ENCODE measurements around the gene CMTM7. TPM values are rescaled to one million over a fixed set of nuclear protein-coding genes. Genes with fewer than 3 reads are reported as not detected.
A peak's percentile ranks its signal among the peaks of the same experiment; 100 is the strongest.
"Not testable (repeated sequence)": the region's sequence is repeated elsewhere in the genome, so short reads cannot be mapped to it uniquely, and the experiment has no call there.

Gene CMTM7
- total RNA-seq, 1 experiment from 2014 or later = 1.7 TPM

GRCh38 chr3:32374788-32375595 lies 16.7 kb upstream of the CMTM7 start:
- no peaks in the 10 kb centered on the region for H3K36me3 ChIP-seq
- H3K9me3 ChIP-seq = no peaks in the 10 kb centered on the region
- no peak for DNase-seq
- H3K27me3 ChIP-seq = peaks cover 4% of the 10 kb centered on the region; the same call in 1 of the 2 replicates
- H3K4me3 ChIP-seq = no peak overlapping the region

- H3K9me3 ChIP-seq = no peaks in the 10 kb centered on the region
- DNase-seq = no peak
Measured at GRCh38 chr3:32375596-32375930, 16.1 kb upstream of the CMTM7 start.

GRCh38 chr3:32376115-32376514 lies 15.5 kb upstream of the CMTM7 start:
- Histone ChIP-seq H3K9me3 (no peaks in the 10 kb centered on the region), H3K27me3 (peaks cover 4% of the 10 kb centered on the region; the same call in 1 of the 2 replicates), H3K36me3 (no peaks in the 10 kb centered on the region), H3K4me3 (no peak overlapping the region)
- no peak for DNase-seq

More at GRCh38 chr3:32375596-32375930, 16.1 kb upstream of the CMTM7 start:
- H3K4me3 ChIP-seq = no peak overlapping the region
- H3K27me3 ChIP-seq = peaks cover 4% of the 10 kb centered on the region; the same call in 1 of the 2 replicates
- H3K36me3 ChIP-seq = no peaks in the 10 kb centered on the region

DNA sequence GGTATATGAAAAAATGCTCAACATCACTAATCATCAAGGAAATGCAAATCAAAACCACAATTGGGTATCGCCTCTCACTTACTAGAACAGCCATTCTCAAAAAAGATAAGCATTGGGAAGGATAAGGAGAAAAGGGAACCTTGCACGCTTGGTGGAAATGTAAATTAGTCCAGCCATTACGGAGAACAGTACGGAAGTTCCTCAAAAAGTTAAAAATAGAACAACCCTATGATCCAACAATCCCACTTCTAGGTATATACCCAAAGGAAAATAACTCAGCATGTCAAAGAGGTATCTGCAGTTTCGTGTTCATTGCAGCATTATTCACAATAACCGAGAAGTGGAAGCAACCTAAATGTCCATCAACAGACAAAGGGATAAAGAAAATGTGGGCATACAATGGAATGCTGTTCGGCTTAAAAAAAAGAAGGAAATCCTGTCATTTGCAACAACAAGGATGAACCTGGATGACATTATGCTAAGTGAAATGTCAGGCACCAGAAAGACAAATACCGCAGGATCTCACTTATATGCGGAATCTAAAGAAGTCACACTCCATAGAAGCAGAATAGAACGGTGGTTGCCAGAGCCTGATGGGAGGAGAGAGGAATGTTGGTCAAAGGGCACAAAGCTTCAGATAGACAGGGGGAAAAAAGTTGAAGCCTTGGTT lies 11.7 kb upstream of the CMTM7 start:
- Histone ChIP-seq H3K27me3 (peaks cover 4% of the 10 kb centered on the region; the same call in 1 of the 2 replicates), H3K4me3 (no peak overlapping the region), H3K9me3 (no peaks in the 10 kb centered on the region), H3K36me3 (no peaks in the 10 kb centered on the region)
- no peak for DNase-seq

DNA sequence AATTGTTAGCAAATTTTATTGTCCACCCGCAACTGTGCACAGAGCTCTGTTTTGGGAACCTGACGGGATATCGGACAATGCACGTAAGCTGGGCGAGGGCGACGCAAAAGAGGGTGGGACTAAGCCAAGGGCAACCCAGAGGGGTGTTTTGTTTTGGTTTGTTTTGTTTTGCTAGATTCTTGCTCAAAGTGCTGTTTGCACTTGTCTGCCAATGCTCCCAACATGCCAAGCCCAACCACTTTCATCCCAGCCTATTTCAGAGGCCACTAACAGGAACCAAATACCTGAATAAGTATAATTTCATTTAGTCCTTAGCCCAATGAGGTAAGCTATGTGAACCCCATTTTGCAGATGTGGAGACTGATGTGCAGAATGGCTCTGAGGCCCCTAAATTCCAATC lies 9.7 kb upstream of the CMTM7 start:
- no peaks in the 10 kb centered on the region for H3K36me3 ChIP-seq
- H3K9me3 ChIP-seq = no peaks in the 10 kb centered on the region
- H3K4me3 ChIP-seq = no peak overlapping the region
- no peak for DNase-seq
- H3K27me3 ChIP-seq = peaks cover 4% of the 10 kb centered on the region; the same call in 1 of the 2 replicates

DNA sequence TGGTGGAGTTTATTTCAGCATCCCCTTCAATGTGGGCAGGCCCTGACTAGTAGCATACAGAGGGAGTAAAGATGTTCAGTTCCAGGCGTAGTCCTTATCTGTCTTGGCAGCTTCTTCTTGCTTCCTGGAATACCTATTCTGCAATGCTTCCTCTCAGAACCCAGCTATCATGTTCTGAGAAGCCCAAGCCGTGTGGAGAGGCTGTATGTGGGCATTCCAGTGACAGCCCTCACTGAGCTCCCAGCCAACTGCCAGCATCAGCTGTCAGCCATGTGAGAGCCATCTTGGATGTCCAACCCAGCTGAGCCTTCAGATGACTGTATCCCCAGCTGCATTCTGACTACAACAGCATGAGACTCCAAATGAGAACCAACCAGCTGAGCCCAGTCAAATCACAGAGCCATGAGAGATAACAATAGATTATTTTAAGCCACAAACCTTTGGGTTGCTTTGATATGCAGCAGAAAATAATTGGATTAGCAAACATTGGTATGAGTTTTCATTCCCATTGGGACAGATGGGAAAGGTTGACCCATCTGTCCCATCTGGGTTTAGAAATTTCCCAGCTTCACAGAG lies 8.4 kb upstream of the CMTM7 start:
- Histone ChIP-seq H3K9me3 (no peaks in the 10 kb centered on the region), H3K27me3 (peaks cover 4% of the 10 kb centered on the region; the same call in 1 of the 2 replicates), H3K36me3 (no peaks in the 10 kb centered on the region), H3K4me3 (no peak overlapping the region)
- no peak for DNase-seq

GRCh38 chr3:32384938-32385337 lies 6.7 kb upstream of the CMTM7 start:
- H3K4me3 ChIP-seq = no peak overlapping the region
- H3K27me3 ChIP-seq = peaks cover 1% of the 10 kb centered on the region; the same call in 1 of the 2 replicates
- DNase-seq = no peak
- H3K9me3 ChIP-seq = no peaks in the 10 kb centered on the region
- no peaks in the 10 kb centered on the region for H3K36me3 ChIP-seq

DNA sequence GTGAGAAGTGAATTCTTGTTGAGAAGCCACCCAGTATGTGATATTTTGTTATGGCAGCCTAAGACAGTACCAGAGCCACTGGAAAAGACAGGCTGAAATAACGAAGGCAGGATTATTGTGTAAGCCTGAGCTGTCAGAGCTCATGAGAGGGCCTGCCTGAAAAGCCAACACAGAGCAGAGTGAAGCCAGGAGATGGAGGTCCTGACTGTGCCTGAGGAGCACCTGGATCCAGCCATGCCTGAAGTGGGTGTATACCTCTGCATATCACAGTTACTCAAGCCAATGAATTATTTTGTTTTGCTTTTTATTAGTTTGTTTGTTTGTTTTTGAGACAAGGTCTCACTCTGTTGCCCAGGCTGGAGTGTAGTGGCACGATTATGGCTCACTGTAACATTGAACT lies 4.1 kb upstream of the CMTM7 start:
- no peak for DNase-seq
- H3K36me3 ChIP-seq = no peaks in the 10 kb centered on the region
- H3K4me3 ChIP-seq = no peak overlapping the region
- H3K9me3 ChIP-seq = no peaks in the 10 kb centered on the region
- no peaks in the 10 kb centered on the region for H3K27me3 ChIP-seq

DNA sequence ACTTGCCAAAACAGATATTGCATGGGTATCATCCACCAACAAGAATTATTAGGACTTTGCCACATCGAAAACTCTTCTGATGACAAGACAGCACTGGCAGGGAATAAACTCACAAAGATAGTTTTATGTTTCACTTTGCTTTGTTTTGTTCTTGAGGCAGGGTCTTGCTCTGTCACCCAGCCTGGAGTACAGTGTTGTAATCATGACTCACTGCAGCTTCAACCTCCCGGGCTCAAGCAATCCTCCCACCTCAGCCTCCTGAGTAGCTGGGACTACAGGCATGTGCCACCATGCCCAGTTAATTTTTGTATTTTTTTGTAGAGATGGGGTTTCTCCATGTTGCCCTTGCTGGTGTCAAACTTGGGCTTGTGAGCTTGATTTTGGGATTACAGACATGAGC lies 2.1 kb upstream of the CMTM7 start:
- H3K4me3 ChIP-seq, H3K9me3 ChIP-seq, DNase-seq, H3K27me3 ChIP-seq, H3K36me3 ChIP-seq: not testable (repeated sequence)

GRCh38 chr3:32392536-32393302 lies 1.1 kb downstream of the CMTM7 start:
- peak; percentile 53 for DNase-seq
- Histone ChIP-seq H3K9me3 (no peaks in the 10 kb centered on the region), H3K27me3 (no peaks in the 10 kb centered on the region), H3K36me3 (no peaks in the 10 kb centered on the region), H3K4me3 (peak overlapping the region; percentile 58)

GRCh38 chr3:32395496-32395895 lies 3.8 kb downstream of the CMTM7 start:
- Histone ChIP-seq H3K9me3 (no peaks in the 10 kb centered on the region), H3K36me3 (no peaks in the 10 kb centered on the region), H3K4me3 (no peak overlapping the region), H3K27me3 (no peaks in the 10 kb centered on the region)
- no peak for DNase-seq

- no peaks in the 10 kb centered on the region for H3K9me3 ChIP-seq
- DNase-seq = no peak
- H3K27me3 ChIP-seq = no peaks in the 10 kb centered on the region
- H3K4me3 ChIP-seq = no peak overlapping the region
- no peaks in the 10 kb centered on the region for H3K36me3 ChIP-seq
Measured at GRCh38 chr3:32397941-32398340, 6.3 kb downstream of the CMTM7 start.

DNA sequence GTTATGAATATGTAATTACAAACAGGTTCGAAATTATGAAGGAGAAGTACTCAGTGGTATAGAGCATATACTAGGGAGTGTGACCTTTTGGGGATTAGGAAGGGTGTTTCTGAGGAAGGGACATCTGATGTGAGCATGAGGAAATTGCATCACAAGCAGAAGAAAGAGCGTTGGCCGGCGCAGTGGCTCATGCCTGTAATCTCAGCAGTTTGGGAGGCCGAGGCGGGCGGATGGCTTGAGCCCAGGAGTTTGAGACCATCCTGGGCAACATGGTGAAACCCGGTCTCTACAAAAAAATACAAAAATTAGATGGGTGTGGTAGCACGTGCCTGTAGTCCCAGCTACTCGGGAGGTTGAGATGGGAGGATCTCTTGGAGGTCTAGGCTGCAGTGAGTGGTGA lies 6.9 kb downstream of the CMTM7 start:
- no peaks in the 10 kb centered on the region for H3K27me3 ChIP-seq
- H3K4me3 ChIP-seq = no peak overlapping the region
- H3K36me3 ChIP-seq = no peaks in the 10 kb centered on the region
- no peak for DNase-seq
- H3K9me3 ChIP-seq = no peaks in the 10 kb centered on the region

GRCh38 chr3:32399030-32399620 lies 7.5 kb downstream of the CMTM7 start:
- Histone ChIP-seq H3K4me3 (no peak overlapping the region), H3K36me3 (no peaks in the 10 kb centered on the region), H3K27me3 (no peaks in the 10 kb centered on the region), H3K9me3 (no peaks in the 10 kb centered on the region)
- no peak for DNase-seq

GRCh38 chr3:32401126-32401525 lies 9.5 kb downstream of the CMTM7 start:
- Histone ChIP-seq H3K9me3 (no peaks in the 10 kb centered on the region), H3K27me3 (no peaks in the 10 kb centered on the region), H3K4me3 (peak overlapping the region; percentile 38), H3K36me3 (no peaks in the 10 kb centered on the region)
- no peak for DNase-seq

GRCh38 chr3:32401556-32402081 lies 10.0 kb downstream of the CMTM7 start:
- DNase-seq = peak; percentile 80
- H3K27me3 ChIP-seq = no peaks in the 10 kb centered on the region
- no peaks in the 10 kb centered on the region for H3K9me3 ChIP-seq
- peak overlapping the region; percentile 38 for H3K4me3 ChIP-seq
- no peaks in the 10 kb centered on the region for H3K36me3 ChIP-seq
